Measurements from ENCODE around the gene RAB35. TPM values are rescaled to one million over a fixed set of nuclear protein-coding genes. Genes with fewer than 3 reads are reported as not detected.
A peak's percentile ranks its signal among the peaks of the same experiment; 100 is the strongest.

The RAB35 gene
- total and polyA plus RNA-seq, 8 donors = 8.1 to 35.4 (median 16.5) TPM

DNA sequence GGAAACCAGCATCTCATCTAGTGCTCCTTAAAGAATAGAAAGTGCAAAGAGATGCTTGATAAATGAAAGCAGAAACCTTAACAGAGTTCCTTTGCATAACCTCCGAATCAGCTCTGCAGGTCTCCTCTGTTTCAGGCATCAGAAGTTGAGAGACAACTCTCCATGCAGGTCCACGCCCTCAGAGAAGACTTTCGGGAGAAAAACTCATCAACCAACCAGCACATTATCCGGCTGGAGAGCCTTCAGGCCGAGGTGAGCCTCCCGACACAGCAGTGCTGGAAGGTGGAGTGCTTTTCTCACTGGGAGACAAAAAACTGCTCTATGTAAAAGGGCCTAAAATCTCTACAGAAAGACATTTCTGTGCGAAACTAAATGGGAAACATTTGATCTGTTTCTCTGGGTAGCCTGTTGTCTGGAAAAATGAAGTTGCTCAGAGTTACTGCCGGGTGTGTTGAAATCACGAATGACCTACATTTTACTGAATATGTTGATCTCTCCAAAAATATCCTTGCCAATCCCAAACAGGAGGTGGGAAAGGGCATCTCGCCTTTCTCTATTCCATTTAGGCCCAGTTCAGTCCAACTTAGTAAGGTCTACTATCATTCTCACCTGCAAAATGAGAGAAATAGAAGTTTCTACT lies 54.9 kb downstream of the RAB35 start:
- Histone ChIP-seq H3K4me3 (no peak overlapping the region), H3K9me3 (no peaks in the 10 kb centered on the region), H3K4me1 (no peaks in the 10 kb centered on the region), H3K36me3 (no peaks in the 10 kb centered on the region), H3K27me3 (no peaks in the 10 kb centered on the region), H3K27ac (no peak overlapping the region)
- WGBS, 5 donors = 91 to 96% (median 93%) methylated on average over 10 of the region's 10 CpGs
- DNase-seq = no peak
- no peak for TF ChIP-seq POLR2AphosphoS5 (IDR thresholded peaks at IDR 0.05)
- TF ChIP-seq POLR2A (IDR thresholded peaks at IDR 0.05) = no peak
- TF ChIP-seq, protein P1, sequence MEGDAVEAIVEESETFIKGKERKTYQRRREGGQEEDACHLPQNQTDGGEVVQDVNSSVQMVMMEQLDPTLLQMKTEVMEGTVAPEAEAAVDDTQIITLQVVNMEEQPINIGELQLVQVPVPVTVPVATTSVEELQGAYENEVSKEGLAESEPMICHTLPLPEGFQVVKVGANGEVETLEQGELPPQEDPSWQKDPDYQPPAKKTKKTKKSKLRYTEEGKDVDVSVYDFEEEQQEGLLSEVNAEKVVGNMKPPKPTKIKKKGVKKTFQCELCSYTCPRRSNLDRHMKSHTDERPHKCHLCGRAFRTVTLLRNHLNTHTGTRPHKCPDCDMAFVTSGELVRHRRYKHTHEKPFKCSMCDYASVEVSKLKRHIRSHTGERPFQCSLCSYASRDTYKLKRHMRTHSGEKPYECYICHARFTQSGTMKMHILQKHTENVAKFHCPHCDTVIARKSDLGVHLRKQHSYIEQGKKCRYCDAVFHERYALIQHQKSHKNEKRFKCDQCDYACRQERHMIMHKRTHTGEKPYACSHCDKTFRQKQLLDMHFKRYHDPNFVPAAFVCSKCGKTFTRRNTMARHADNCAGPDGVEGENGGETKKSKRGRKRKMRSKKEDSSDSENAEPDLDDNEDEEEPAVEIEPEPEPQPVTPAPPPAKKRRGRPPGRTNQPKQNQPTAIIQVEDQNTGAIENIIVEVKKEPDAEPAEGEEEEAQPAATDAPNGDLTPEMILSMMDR (IDR thresholded peaks at IDR 0.05) = no peak
- no peak for TF ChIP-seq EP300 (IDR thresholded peaks at IDR 0.05)
- intact Hi-C loops (cut with DNase I; ENCODE audit: low total_unique reads) = no loop called here

DNA sequence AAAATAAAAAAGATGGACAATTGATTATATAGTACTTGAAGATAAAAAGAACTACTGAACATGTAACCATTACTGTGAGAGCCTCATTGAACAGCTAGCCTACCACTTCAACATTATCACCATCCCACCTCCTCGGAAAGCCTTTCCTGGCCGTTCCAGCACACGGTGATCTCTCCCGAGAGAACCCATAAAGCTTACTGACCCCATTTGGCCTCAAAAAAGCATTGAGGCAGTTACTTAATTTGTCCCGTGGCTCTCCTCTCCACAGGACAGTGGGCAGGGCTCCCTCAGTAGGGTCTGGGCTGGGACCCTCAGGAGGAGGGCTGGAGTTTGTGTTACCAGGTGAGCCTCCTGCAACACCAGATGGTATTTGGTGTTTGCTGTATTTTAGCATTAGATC lies 55.8 kb downstream of the RAB35 start:
- H3K9me3 ChIP-seq = no peaks in the 10 kb centered on the region
- H3K36me3 ChIP-seq = no peaks in the 10 kb centered on the region
- peak overlapping the region in 2 of 5 donors; percentile 38 to 64 for H3K27ac ChIP-seq
- no peaks in the 10 kb centered on the region for H3K4me1 ChIP-seq
- H3K27me3 ChIP-seq = no peaks in the 10 kb centered on the region
- intact Hi-C loops (cut with DNase I; ENCODE audit: low total_unique reads) = no loop called here
- 84 to 89% (median 86%) methylated on average over 5 of the region's 5 CpGs for WGBS, 5 donors
- TF ChIP-seq EP300 (IDR thresholded peaks at IDR 0.05) (no peak), POLR2AphosphoS5 (IDR thresholded peaks at IDR 0.05) (no peak), POLR2A (IDR thresholded peaks at IDR 0.05) (no peak)
- TF ChIP-seq, protein P1 (IDR thresholded peaks at IDR 0.05) = no peak
- no peak for DNase-seq
- no peak overlapping the region for H3K4me3 ChIP-seq

DNA sequence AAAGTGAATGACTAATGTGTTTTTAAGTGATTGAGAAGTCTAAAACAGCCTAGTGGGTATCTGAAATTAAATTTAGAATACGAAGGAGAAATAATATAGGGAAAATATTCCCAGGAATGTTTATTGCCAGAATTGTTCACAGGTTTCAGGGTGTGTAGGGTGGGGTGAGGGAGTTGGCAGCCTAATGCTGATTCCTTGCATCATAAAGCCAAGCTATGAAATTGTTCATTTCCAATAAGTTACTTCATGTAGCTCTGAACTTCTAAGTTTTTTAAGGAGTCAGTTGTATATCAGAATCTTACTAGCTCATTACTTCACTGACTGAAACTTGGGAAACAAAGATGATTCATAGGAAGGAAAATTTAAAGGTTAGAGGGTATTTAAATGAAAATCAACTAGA lies 56.4 kb downstream of the RAB35 start:
- 60 to 81% (median 68%) methylated on average over 1 of the region's 1 CpG for WGBS, 5 donors
- intact Hi-C loops (cut with DNase I; ENCODE audit: low total_unique reads) = no loop called here
- Histone ChIP-seq H3K27me3 (no peaks in the 10 kb centered on the region), H3K36me3 (no peaks in the 10 kb centered on the region), H3K9me3 (no peaks in the 10 kb centered on the region), H3K4me3 (no peak overlapping the region), H3K4me1 (no peaks in the 10 kb centered on the region), H3K27ac (peak overlapping the region in 1 of 5 donors; percentile 38)
- TF ChIP-seq, protein P1 (IDR thresholded peaks at IDR 0.05) = no peak
- TF ChIP-seq POLR2AphosphoS5 (IDR thresholded peaks at IDR 0.05) (no peak), EP300 (IDR thresholded peaks at IDR 0.05) (no peak), POLR2A (IDR thresholded peaks at IDR 0.05) (no peak)
- no peak for DNase-seq

DNA sequence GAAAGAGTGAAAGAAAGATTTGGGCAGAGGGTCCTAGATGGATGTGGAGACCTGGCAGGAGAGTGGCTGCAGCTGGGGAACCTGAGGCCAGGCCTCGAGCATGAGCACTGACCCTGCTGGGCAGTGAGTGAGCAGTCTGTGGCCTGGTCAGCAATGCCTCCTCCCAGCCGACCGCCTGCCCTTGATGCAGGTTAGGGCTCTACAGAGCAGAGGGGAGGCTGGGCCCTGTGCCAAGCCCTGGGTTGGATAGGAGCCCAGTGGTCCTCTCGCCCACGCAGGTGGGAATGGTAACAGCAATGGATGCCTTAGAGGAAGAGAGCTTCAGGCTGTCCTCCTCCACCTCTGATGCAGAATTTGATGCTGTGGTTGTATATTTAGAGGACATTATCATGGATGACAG lies 59.8 kb downstream of the RAB35 start:
- no peaks in the 10 kb centered on the region for H3K36me3 ChIP-seq
- H3K9me3 ChIP-seq = no peaks in the 10 kb centered on the region
- H3K27me3 ChIP-seq = no peaks in the 10 kb centered on the region
- intact Hi-C loops (cut with DNase I; ENCODE audit: low total_unique reads) = no loop called here
- TF ChIP-seq POLR2AphosphoS5 (IDR thresholded peaks at IDR 0.05) = no peak
- no peak for TF ChIP-seq EP300 (IDR thresholded peaks at IDR 0.05)
- TF ChIP-seq POLR2A (IDR thresholded peaks at IDR 0.05) = no peak
- TF ChIP-seq, protein P1 (IDR thresholded peaks at IDR 0.05) = no peak
- WGBS, 5 donors = 55 to 86% (median 76%) methylated on average over 5 of the region's 5 CpGs
- no peak overlapping the region for H3K4me3 ChIP-seq
- DNase-seq = no peak
- no peaks in the 10 kb centered on the region for H3K4me1 ChIP-seq
- no peak overlapping the region for H3K27ac ChIP-seq

All from stomach (tissue), 9 donors.